GM12872 (cell line): Measurements from ENCODE around the gene C13orf42.

ENCODE experiments used
- CTCF ChIP-seq: IDR thresholded peaks from 3 replicates; pipeline ENCODE4 v1.5.1; 2011; ENCODE audit warnings: low read depth, mild to moderate bottlenecking, low read length, moderate library complexity; ENCODE audit not compliant: insufficient read depth

The C13orf42 gene

GRCh38 chr13:51040431-51040830 lies 70.6 kb downstream of the C13orf42 start:
- TF ChIP-seq CTCF, result no peak

DNA sequence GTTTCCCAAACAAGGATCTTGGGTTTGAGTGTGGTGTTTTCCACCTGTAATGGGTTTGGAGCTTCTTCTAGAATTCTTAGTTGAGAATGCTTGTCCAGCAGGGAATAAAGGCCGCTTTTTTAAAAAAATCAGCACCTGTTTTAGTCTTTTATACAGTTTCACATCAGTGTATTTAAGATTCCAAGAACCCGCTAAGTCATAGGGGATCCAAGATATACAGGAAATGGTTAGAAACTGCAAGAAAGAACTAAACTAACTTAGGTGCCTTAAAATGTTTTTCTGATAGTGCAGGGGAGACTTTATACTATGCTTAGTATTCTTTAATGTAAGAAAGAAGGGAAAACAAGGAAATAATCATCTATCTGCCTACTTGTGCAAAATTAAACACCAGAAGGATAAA lies 74.7 kb downstream of the C13orf42 start:
- TF ChIP-seq CTCF, result no peak

DNA sequence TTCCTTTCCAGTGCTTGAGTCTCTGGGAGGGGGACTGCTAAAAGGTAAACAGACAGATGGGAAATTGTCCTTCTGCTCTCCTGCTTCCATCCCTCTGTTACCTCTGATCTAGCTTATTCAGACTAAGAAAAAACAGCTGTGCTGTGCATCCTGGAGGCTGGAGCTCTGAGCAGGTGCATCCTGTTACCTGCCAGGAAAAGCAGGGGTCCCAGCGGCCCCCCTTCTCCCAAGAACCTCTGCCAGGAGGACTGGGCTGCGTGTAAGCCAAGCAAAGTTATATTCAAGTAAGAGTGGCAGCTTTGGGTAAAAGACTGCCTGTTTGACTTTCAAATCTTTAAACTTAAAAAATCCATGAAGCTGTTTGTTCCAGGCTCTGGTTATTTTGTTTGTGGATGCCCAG lies 75.1 kb downstream of the C13orf42 start:
- TF ChIP-seq CTCF, result no peak

GRCh38 chr13:51035469-51035868 lies 75.6 kb downstream of the C13orf42 start:
- TF ChIP-seq CTCF, result no peak

DNA sequence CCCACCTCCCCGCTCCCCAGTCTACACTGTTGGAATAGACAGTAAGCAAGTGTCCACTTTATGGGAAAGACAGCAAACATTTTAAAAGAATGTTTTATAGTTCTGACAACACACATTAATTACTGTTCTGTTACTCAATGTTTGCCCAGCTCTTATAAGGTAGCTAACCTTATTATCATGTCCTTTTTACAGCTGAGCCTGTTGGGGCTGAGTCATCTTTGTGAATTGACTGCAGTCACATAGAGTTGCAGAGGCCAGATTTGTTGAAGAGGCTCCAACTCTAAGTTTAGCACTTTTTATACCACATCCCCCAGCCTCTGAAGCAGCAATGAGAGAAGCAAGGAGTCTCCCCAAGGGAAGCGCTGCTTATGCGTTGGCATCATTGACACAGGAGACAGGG lies 76.2 kb downstream of the C13orf42 start:
- no peak for TF ChIP-seq CTCF

- no peak for TF ChIP-seq CTCF
Observed at GRCh38 chr13:51033421-51034185, 77.5 kb downstream of the C13orf42 start.

- no peak for TF ChIP-seq CTCF
Observed at GRCh38 chr13:51032831-51033230, 78.2 kb downstream of the C13orf42 start.
